HG02973 (cell line): ENCODE measurements around the gene CTDSP1.

ENCODE experiments used
- ATAC-seq: cut with Tn5 transposase; IDR thresholded peaks from one replicate; pipeline ENCODE4 v1.9.1; 2021; ENCODE audit warnings: moderate library complexity; ENCODE audit not compliant: unreplicated experiment

The CTDSP1 gene

GRCh38 chr2:218398437-218399390 lies 954 bp upstream of the CTDSP1 start:
- ATAC-seq, result peak; percentile 26

GRCh38 chr2:218400167-218400929 lies 680 bp downstream of the CTDSP1 start:
- ATAC-seq, result no peak

DNA sequence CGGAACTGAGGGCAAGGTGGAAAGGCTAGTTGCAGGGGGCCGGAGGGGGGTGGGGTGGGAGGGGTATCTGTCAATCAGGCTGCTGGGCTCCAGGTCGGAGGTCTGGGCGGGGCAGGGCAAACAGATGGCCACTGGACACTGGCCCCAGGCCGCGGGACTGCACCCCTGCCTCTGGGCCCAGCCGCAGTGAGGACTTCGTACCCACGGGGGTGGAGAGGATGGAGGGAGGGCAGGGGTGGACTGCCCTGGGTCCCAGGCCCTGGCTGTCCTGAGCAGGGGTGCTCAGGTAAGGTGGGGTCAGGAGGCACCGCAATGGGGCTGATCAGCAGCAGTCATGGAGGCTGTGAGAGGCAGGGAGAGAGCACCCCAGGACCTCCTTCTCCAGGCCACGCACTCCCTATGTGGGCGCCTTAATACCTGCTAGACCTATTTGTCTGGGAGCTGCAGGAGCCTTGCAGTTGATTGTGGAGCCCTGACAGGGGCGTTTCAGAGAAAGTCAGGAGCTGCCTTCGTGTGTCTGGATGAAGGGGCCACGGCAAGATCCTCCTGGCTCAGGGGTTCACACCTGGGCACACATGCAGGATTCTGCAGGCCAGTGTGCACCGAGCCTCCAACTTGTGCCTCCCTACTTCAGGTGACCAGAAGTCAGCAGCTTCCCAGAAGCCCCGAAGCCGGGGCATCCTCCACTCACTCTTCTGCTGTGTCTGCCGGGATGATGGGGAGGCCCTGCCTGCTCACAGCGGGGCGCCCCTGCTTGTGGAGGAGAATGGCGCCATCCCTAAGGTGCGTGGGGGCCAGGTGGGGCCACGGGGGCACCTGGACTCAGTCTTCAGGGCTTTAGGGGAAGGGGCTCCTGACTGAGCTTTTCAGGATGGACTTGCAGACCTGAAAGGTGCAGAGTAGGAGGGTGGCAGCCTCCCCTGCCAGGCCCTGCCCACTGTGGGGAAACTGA lies 1.5 kb downstream of the CTDSP1 start:
- no peak for ATAC-seq

DNA sequence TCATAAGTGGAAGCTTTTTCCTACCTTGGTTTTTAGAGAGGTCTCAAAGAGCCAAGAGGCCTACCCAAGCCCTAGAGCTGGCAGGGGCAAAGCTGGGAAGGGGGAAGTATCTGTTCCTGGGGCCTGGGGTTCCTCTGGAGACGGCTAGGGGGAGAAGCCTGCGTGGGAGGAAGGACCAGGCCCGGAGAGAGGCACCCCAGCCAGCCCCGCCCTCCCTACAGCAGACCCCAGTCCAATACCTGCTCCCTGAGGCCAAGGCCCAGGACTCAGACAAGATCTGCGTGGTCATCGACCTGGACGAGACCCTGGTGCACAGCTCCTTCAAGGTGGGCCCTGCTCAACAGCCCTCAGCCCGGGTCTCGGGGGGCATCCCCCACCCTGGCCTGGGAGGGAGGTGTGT lies 2.2 kb downstream of the CTDSP1 start:
- ATAC-seq, result no peak

DNA sequence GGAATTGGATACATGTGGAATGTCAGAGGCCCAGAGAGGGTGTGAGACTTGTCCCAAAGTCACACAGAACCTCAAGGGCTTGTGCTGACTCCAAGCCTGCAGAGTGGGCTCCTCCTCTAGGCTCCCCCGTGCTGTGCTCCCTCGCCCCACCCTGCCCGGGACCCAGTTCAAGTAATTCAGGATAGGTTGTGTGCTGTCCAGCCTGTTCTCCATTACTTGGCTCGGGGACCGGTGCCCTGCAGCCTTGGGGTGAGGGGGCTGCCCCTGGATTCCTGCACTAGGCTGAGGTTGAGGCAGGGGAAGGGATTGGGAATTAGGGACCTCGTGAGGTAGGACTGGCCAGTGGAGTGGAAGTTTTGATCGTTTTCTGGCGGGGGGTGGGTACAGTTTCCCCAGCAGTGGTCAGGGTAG lies 2.8 kb downstream of the CTDSP1 start:
- no peak for ATAC-seq

- no peak for ATAC-seq
Measured at GRCh38 chr2:218402911-218403411, 3.3 kb downstream of the CTDSP1 start.

DNA sequence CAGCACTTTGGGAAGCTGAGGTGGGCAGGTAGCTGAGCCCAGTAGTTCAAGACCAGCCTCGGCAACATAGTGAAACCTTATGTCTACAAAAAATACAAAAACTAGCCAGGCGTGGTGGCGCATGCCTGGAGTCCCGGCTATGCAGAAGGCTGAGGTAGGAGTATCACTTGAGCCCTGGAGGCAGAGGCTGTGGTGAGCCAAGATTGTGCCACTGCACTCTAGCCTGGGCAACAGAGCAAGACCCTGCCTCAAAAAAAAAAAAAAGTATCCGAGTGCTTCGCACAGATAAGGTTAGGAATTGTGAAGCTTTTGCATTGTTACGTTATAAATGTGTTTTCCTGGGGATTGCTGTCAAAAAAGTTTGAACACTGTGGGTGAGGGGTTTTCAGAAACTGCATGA lies 4.1 kb downstream of the CTDSP1 start:
- no peak for ATAC-seq

DNA sequence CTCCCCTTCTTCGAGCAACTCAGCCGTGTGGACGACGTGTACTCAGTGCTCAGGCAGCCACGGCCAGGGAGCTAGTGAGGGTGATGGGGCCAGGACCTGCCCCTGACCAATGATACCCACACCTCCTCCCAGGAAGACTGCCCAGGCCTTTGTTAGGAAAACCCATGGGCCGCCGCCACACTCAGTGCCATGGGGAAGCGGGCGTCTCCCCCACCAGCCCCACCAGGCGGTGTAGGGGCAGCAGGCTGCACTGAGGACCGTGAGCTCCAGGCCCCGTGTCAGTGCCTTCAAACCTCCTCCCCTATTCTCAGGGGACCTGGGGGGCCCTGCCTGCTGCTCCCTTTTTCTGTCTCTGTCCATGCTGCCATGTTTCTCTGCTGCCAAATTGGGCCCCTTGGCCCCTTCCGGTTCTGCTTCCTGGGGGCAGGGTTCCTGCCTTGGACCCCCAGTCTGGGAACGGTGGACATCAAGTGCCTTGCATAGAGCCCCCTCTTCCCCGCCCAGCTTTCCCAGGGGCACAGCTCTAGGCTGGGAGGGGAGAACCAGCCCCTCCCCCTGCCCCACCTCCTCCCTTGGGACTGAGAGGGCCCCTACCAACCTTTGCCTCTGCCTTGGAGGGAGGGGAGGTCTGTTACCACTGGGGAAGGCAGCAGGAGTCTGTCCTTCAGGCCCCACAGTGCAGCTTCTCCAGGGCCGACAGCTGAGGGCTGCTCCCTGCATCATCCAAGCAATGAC lies 4.8 kb downstream of the CTDSP1 start:
- no peak for ATAC-seq

- no peak for ATAC-seq
Measured at GRCh38 chr2:218405086-218405745, 5.5 kb downstream of the CTDSP1 start.

GRCh38 chr2:218405746-218406208 lies 6.1 kb downstream of the CTDSP1 start:
- ATAC-seq, result no peak

GRCh38 chr2:218406209-218406948 lies 6.7 kb downstream of the CTDSP1 start:
- peak; percentile 67 for ATAC-seq

GRCh38 chr2:218406949-218407618 lies 7.4 kb downstream of the CTDSP1 start:
- ATAC-seq, result no peak

- ATAC-seq, result no peak
Measured at GRCh38 chr2:218407717-218408116, 8.0 kb downstream of the CTDSP1 start.

DNA sequence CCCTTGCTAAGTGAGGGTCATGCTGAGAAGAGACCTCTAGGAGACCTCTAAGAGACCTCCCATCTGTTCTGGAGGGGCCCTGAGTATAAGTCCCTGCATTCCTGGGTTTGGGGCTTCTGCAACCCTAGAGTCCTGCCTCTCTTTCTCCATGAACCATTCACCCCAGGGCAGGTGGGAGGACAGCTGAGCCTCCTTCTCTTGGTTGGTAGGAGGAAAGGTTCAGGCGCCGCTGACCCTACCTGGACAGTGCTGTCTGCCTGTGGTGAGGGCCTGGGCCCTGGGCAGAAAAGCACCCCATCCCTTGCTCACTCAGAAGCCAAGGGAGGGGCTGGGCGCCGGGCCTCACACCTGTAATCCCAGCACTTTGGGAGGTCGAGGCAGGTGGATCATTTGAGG lies 18.7 kb downstream of the CTDSP1 start:
- no peak for ATAC-seq

GRCh38 chr2:218418717-218419458 lies 19.2 kb downstream of the CTDSP1 start, which contains the start of gene VIL1:
TSS of gene VIL1 (plus strand) at chr2:218419123. CDS start at chr2:218423779, 4,656 bp downstream.
- ATAC-seq, result no peak

DNA sequence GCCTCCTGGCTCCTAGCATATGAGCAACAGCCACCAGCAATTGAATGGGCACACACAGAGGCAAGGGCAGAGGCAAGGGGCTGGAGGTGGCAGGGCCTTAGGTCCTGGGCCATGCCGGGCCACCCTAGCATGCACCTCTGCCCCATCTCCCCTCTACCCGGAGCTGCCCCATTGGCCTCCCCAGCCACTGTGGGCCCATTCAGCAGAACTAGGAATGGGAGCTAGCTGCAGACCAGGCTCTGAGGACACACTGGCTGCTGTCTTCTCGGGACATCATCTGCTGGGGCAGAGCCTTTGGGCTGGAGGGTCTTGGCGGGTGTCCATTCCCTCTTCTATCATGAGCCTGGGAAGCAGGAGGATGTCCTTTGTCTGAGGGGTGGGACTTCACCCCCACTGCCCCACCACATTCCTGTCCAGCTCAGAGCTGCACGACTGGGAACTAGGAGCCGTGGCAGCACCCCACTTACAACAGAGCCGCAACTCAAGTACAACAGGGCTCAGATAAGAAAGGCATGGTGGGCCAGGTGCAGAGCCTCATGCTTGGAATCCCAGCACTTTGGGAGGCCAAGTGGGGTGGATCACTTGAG lies 20.1 kb downstream of the CTDSP1 start:
- ATAC-seq, result no peak

DNA sequence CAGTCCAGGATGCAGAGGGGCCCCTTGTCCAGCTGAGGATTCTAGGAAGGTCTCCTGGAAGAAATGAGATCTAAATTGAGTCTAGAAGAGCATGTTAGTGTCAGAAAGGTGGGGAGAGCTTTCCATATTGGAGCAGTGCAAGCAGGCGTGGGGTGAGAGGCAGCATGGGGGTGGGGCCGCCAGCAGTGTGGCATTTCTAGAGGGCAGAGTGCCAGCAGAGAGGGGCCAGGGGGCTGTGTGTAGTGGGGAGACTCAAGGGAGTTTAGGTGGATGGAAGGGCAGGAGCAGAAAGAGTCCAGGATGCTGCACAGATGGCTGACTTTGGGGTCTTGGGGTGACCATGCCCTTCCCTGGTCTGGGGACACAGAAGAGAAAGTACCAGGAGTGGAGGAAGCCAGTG lies 21.4 kb downstream of the CTDSP1 start:
- ATAC-seq, result no peak
